Esophagus squamous epithelium (tissue), 5 donors: Measurements from ENCODE around the gene MEGF6. TPM values are rescaled to one million over a fixed set of nuclear protein-coding genes. Genes with fewer than 3 reads are reported as not detected.

Experiments
- DNase-seq: peaks from one replicate; lab custom pipeline; 2025; lab: John Stamatoyannopoulos, UW
- H3K27ac ChIP-seq, 4 donors: fragments of 200-600 bp; sonication (generic); one replicate each; pipeline ENCODE4 v1.5.1; 2016 to 2019; ENCODE audit warnings: mild to moderate bottlenecking in 1 of 4
- H3K27me3 ChIP-seq, 4 donors: fragments of 200-600 bp; sonication (generic); 1 replicate in 3 of 4; 2 replicates in 1 of 4; pipeline versions ENCODE4 v1.5.1 to v1.6.0; 2017 to 2021; ENCODE audit warnings: antibody characterized with exemption in 1 of 4
- H3K36me3 ChIP-seq, 3 donors: fragments of 200-600 bp; sonication (generic); one replicate each; pipeline ENCODE4 v1.5.1; 2016 to 2019
- H3K4me1 ChIP-seq, 3 donors: fragments of 200-600 bp; sonication (generic); one replicate each; pipeline ENCODE4 v1.5.1; 2017 to 2019
- H3K4me3 ChIP-seq, 4 donors: fragments of 200-600 bp; sonication (generic); 1 replicate in 3 of 4; 2 replicates in 1 of 4; pipeline ENCODE4 v1.5.1; 2016 to 2019; ENCODE audit warnings: mild to moderate bottlenecking in 2 of 4, moderate library complexity in 1 of 4
- H3K9me3 ChIP-seq, 3 donors: fragments of 200-600 bp; sonication (generic); one replicate each; pipeline ENCODE4 v1.5.1; 2016 to 2019
- POLR2A ChIP-seq, 4 donors: fragments of 450-650 bp; IDR thresholded peaks; one replicate each; pipeline ENCODE4 v1.6.1; 2017; ENCODE audit warnings: antibody characterized with exemption in 4 of 4, mild to moderate bottlenecking in 4 of 4, moderate library complexity in 3 of 4
- WGBS, 2 donors: methylation state at CpG; one replicate each; pipeline ENCODE4 v1.1.5; 2018; 5-methylcytosine and 5-hydroxymethylcytosine counted together
- intact Hi-C: fragments of 100-400 bp; cut with DNase I; formaldehyde crosslinking; loops from one replicate; pipeline ENCODE4 v1.15.0; 2022
- total RNA-seq, 4 donors: library from RNA; depleted of rRNA; stranded (reverse); fragments of >200 nt; gene quantifications; one replicate each; pipeline ENCODE4 v1.1.0, GENCODE V29; 2016
- TF ChIP-seq, protein P1 (sequence below), 6 experiments: fragments of 450-650 bp in 4 of 6; fragments of 200-600 bp in 2 of 6; sonication (generic) in 2 of 6; IDR thresholded peaks; one replicate each; pipeline ENCODE4 v1.5.1; 2016 to 2019; ENCODE audit warnings: antibody characterized with exemption in 6 of 6, mild to moderate bottlenecking in 4 of 6, moderate library complexity in 4 of 6
- donor health status: DM: yes; HTN: yes; CAD: no.

Gene MEGF6
- total RNA-seq, 4 donors from 2014 or later, result 8.8 to 27.1 (median 16.8) TPM

DNA sequence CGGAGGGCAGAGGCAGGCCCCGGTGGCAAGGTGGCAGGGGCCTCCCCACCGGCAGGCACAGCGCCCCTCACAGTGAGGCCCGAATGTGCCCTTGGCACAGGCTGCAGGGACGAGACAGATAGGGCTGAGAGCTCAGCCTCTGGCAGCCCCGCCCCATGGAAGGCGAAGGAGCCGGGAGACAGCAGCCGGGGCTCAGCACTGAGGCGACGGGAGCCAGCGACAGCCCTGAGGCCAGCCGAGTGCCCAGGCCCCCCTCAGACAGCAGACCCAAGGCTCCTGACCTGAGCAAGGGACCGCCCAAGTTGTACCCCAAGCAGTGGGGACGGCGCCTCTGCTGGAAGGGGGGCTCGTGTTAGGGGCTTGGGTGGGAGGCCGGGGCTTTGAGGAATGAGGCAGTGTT lies 113.8 kb downstream of the MEGF6 start:
- WGBS, 2 donors, result 82% methylated on average over 11 of the region's 19 CpGs; no CpG with 5 or more reads in 1 of the 2 donors
- no peak overlapping the region for H3K27ac ChIP-seq
- no peak overlapping the region for H3K4me3 ChIP-seq
- no peak for TF ChIP-seq POLR2A (IDR thresholded peaks at IDR 0.05)
- TF ChIP-seq, protein P1, sequence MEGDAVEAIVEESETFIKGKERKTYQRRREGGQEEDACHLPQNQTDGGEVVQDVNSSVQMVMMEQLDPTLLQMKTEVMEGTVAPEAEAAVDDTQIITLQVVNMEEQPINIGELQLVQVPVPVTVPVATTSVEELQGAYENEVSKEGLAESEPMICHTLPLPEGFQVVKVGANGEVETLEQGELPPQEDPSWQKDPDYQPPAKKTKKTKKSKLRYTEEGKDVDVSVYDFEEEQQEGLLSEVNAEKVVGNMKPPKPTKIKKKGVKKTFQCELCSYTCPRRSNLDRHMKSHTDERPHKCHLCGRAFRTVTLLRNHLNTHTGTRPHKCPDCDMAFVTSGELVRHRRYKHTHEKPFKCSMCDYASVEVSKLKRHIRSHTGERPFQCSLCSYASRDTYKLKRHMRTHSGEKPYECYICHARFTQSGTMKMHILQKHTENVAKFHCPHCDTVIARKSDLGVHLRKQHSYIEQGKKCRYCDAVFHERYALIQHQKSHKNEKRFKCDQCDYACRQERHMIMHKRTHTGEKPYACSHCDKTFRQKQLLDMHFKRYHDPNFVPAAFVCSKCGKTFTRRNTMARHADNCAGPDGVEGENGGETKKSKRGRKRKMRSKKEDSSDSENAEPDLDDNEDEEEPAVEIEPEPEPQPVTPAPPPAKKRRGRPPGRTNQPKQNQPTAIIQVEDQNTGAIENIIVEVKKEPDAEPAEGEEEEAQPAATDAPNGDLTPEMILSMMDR (IDR thresholded peaks at IDR 0.05), result no peak
- no peaks in the 10 kb centered on the region for H3K27me3 ChIP-seq
- peaks cover 0 to 11% (median 0%) of the 10 kb centered on the region in 3 donors for H3K4me1 ChIP-seq
- DNase-seq, result no peak
- H3K36me3 ChIP-seq, result peaks cover 0 to 71% (median 0%) of the 10 kb centered on the region in 3 donors
- no peaks in the 10 kb centered on the region for H3K9me3 ChIP-seq
- intact Hi-C loops, result loop anchor here (10.0 kb wide), 1 partner anchor 227 kb away; no protein-coding TSS in a partner anchor

DNA sequence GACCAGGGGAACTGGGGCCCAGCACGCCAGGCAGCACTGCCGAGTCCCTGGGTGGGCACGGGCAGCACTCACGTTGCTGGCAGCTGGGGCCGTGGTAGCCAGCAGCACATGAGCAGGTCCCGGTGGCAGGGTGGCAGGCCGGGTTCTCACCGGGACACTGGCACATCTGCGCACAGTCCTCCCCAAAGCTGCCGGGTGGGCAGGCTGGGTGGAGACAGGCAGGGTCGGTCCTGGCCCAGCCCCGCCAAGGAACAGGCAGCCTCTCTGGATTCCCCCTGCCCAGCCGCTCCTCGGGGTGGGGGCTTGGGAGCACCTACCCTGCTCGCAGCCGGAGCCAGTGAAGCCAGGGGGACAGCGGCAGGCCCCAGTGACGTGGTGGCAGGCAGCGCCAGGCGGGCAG lies 114.4 kb downstream of the MEGF6 start:
- Histone ChIP-seq H3K27ac (no peak overlapping the region), H3K36me3 (peaks cover 0 to 71% (median 0%) of the 10 kb centered on the region in 3 donors), H3K27me3 (no peaks in the 10 kb centered on the region), H3K4me3 (no peak overlapping the region), H3K9me3 (no peaks in the 10 kb centered on the region), H3K4me1 (peaks cover under 1 to 12% (median 4%) of the 10 kb centered on the region in 3 donors)
- no CpG with 5 or more reads among the region's 20 CpGs for WGBS, 2 donors
- DNase-seq, result no peak
- intact Hi-C loops, result loop anchor here (10.0 kb wide), 1 partner anchor 228 kb away; no protein-coding TSS in a partner anchor
- no peak for TF ChIP-seq POLR2A (IDR thresholded peaks at IDR 0.05)
- TF ChIP-seq, protein P1 (IDR thresholded peaks at IDR 0.05), result no peak

DNA sequence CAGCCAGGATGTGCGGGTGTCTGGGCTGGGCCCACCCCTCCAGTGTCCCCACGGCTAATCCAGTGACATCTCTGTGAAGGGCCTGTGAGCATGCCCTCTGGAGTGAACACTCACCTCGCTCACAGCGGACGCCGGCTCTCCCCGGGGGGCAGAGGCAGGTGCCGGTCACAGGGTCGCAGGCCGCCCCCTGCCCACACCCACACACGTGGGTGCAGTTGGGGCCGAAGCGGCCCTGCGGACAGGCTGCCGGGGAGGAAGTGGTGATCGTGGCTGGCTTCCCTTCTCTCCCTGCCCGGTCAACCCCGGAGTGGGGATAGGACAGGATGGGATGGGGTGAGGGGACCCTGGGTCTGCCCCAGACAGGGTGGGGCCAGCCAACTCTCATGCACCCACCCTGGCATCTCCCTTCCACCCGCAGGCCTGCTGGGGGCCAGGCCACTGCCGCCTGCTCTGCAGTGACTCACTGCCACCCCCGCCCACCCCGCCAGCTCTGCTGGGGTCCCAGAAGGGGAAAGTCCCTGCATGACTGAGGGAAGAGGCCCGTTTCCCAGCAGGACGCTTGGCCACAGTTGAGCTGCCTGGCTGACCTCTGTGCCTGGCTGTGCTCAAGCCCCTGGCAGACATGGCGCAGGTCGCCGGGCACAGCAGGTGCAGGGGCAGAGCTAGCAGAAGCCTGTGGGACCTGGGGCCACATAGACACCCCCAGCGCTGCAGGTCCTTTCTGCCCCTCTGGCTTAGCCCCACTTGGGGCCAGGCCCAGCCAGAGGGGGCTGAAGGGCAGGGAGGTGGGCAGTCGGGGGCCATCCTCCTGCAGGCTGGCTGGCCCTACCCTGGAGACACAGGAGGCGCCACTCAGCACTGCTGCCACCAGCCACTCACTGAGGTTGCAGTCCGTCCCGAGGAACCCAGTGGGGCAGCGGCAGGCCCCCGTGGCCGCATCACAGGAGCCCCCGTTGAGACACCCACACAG lies 115.2 kb downstream of the MEGF6 start:
- Histone ChIP-seq H3K4me3 (no peak overlapping the region), H3K36me3 (peaks cover 0 to 70% (median 0%) of the 10 kb centered on the region in 3 donors), H3K9me3 (no peaks in the 10 kb centered on the region), H3K27ac (no peak overlapping the region), H3K27me3 (no peaks in the 10 kb centered on the region), H3K4me1 (peaks cover 7 to 21% (median 9%) of the 10 kb centered on the region in 3 donors)
- TF ChIP-seq POLR2A (IDR thresholded peaks at IDR 0.05), result no peak
- TF ChIP-seq, protein P1 (IDR thresholded peaks at IDR 0.05), result no peak
- 56% methylated on average over 5 of the region's 36 CpGs; no CpG with 5 or more reads in 1 of the 2 donors for WGBS, 2 donors
- intact Hi-C loops, result loop anchor here (10.0 kb wide), 1 partner anchor 229 kb away; no protein-coding TSS in a partner anchor
- no peak for DNase-seq

DNA sequence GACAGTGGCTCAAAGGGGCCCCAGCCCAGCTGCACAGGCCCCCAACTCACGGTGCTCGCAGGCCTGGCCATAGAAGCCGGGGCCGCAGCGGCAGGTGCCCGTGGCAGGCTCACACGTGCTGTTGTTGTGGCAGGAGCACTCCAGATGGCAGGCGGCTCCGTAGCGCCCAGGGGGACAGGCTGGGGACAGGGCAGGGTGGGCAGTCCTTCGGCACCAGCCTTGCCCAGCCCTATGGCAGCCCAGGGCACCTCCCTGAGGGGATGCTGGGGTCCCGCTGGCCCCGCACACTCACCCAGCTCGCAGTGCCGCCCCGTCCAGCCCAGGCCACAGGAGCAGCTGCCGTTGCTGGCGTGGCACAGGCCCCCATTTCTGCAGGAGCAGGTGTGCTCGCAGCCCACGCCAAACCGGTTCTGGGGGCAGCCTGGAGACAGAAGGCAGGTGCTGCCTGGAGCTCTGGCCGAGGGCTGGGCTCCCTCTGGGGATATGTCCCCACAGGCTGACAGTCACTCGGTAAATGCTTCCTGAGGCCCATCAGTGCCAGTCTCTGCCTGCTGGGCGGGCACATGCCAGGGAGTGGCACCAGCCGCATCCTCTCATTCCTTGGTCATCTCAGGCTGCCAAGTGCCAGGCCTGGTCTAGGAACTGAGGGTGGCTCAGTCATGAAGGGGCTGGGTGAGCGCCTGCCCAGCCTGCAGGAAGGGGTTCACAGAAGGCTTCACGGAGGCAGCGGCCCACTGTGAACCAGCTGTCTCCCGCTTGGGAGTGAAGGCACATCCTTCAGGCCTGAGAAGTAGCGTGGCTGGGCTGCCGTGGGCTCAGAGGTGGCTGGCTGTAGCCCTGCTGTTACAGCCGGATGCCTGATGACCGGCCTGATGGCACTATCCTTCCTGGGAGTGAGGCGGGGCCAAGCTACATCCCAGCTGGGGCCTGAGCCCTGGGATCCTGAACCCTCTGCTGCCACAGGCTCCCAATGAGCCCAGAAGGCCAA lies 116.7 kb downstream of the MEGF6 start:
- WGBS, 2 donors, result 60 to 100% methylated on average over 1 to 2 of the region's 34 CpGs
- Histone ChIP-seq H3K4me3 (no peak overlapping the region), H3K27me3 (no peaks in the 10 kb centered on the region), H3K9me3 (no peaks in the 10 kb centered on the region), H3K27ac (no peak overlapping the region), H3K4me1 (peaks cover 7 to 25% (median 9%) of the 10 kb centered on the region in 3 donors), H3K36me3 (peaks cover 0 to 66% (median 0%) of the 10 kb centered on the region in 3 donors)
- TF ChIP-seq, protein P1 (IDR thresholded peaks at IDR 0.05), result no peak
- TF ChIP-seq POLR2A (IDR thresholded peaks at IDR 0.05), result no peak
- no peak for DNase-seq
- intact Hi-C loops, result loop anchor here (5.0 to 10.0 kb wide), 2 partner anchors 123 to 230 kb away; no protein-coding TSS in a partner anchor
